ENCODE measurements around the gene PLXNB3.

The PLXNB3 gene

DNA sequence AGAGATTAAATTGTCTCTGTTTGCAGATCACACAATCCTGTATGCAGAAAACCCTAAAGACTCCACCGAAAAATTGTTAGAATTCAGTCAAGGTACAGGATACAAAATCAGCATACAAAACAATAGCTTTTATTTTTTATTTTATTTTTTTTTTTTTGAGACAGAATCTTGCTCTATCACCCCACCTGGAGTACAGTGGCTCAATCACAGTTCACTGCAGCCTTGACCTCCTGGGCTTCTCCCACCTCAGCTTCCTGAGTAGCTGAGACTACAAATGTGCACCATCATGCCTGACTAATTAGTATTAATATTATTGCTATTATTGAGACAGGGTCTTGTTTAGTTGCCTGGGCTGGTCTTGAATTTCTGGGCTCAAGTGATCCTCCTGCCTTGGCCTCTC is 8.9 kb upstream of the PLXNB3 start:
- no peak for DNase-seq (ENCODE audit: low read depth, low spot score)

DNA sequence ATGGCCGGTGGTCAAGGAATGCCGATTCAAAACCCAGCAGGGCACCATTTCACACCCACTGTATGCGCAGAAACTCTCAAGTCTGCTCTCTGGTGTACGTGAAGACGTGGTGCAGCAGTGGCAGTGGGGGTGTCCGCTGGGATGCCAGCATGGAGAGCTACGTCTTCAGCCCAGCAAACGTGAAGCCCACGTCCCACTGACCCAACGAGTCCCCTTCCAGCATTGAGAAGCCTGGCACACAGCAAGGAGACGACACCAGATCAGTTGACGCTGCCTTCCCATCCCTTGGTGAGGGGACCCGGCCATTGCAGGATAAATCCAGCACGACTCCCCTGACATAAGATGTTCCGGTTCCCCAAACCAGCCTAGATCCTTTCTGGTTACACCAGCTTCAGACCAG is 2.2 kb upstream of the PLXNB3 start:
- DNase-seq (ENCODE audit: low read depth, low spot score): no peak

DNA sequence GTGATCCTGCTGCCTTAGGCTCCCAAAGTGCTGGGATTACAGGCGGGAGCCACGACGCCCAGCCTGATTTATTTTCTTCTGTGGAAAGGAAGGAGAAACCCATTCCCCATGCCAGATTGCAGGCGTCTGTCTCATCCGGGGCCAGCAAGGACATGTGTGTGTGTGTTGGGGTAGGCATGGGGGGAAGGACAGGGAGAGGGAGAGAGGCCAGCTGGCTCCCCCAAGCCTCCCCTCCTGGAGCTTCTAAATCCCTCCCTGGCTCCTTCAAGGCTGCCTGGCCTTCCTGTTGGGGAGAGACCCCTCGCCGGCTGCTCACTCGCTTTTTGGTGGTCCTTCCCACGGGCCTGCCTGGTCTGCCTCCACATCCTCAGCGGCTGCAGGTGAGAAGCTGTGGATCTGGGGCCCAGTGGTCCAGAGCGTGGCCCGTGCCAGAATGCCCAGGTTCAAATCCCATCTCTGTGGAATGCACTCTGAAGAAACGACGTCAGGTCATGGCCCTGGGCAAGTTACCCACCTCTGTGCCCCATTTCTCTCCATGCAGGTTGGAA is 1.3 kb upstream of the PLXNB3 start:
- DNase-seq (ENCODE audit: low read depth, low spot score): no peak

DNA sequence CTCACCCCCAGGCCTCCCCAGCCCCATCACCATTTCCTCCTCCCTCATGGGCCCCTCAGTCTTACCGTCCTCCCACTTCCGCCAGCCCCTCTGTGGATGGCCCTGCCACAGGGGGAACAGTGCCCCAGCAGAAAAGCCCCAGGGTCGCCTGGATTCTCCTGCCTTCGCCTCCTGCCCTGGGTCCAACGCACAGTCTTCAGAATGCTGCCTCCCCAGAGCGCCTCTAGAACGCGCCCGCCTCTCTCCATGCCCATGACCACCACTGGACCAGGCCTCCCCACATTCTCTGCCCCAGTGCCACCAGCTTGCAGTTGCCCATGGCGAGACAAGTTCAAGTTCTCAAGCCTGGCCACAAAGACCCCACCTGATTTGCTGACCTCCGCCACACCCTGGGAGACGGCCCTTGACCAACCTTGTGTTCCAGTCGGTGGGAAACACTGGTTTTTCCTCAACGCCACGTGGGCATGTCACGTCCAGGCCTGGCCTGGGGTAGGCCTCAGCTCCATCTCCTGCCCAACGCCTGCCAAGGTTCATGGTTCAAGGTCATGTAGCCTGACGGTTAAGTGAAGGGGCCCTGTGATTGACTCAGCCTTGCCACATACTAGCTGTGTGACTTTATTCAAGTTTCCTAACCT is 634 bp upstream of the PLXNB3 start:
- DNase-seq (ENCODE audit: low read depth, low spot score): no peak

DNA sequence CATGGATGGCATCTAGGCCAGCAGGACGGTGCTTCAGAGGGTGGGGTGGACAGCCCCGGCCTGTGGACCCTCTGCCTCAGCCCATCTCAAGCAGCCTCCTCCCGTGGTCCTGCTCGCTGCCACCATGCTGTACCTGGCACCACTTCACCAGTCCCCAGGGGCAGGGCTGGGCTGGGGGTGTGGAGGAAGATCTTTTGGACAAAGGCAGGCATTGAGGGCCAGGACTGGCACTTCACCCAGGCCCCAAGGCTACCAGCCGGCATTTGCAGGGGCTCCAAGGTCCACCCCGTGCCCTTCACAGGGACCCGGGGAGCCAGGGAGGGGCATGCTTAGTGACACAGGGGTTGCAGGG is 713 bp downstream of the PLXNB3 start:
- DNase-seq (ENCODE audit: low read depth, low spot score): no peak

DNA sequence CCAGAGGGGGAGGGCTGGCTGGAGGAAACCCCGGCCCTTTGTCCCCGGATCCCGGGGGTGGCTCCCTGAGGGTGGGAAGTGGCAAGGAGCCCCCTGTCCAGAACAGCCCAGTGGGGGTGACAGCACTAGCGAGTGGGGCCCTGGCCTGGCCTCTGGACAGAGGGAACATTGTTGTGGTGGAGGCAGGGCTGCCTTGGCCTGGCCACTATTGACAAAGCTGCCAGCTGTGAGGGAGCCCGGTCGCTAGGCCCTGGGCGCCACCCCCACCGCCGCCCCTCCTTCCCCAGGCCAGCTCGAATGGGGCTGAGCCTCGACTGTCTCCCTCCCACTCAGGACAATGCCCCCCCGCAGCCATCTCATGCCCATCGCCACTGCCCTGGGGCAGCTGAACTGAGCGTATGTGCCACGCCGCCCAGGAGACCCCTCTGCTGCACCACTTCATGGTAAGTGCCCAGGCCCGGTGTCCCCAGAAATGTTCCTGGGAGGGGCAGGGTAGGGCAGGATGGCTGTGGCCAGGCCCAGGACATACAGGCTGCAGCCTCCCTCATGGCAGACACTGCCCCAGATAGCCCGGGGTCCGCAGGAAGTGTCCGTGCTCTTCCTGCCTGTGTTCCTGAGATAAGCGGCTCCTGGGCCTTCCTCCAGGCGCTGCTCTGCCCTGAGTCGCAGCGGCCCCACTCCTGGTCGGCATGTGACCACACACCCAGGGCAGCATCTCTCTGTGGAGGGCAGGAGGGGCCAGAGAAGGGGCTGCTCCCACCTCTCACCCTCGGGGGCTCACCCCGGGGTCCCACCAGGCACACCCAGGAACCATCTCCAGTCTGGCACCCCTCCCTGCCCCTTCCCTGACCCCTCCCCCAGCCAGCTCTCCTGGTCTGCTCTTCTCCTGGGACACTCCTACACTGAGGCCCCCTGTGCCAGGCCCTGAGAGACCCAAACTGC is 1.4 kb downstream of the PLXNB3 start:
- DNase-seq (ENCODE audit: low read depth, low spot score): no peak

DNA sequence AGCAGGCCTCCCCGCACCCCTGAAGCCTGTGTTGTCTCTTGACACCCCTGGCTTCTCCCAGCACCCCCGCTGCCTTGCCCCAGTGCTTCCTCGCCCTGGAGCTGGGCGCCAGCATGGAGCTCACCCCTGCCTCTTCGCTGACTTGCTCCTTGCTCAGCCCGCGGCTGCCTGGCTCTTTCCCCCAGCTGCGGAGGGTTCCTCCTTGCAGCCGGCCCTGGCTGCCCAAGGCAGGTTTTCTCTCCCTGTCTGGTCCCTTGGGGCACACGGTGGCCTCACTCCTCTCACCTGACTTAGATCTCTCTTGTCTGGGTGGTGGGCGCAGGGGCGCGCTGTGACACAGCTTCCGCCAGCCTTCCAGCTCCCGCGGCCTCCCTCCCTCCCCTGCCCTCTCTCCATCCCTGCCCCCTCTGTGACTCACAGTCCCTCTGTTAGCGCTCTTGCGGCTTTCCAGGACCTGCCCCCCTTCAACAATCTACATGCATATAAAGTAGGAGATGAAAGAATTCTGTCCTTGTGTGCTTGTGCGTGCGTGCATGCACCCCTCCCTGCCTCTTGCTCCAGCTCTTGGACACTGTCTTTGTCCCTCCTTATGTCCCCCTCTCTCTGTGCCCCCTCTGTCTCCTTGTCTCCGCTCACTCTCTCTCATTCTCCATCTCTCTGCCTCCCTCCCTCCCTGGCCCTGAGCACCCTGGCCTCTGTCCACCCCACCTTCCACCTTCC is 2.2 kb downstream of the PLXNB3 start:
- DNase-seq (ENCODE audit: low read depth, low spot score): no peak

DNA sequence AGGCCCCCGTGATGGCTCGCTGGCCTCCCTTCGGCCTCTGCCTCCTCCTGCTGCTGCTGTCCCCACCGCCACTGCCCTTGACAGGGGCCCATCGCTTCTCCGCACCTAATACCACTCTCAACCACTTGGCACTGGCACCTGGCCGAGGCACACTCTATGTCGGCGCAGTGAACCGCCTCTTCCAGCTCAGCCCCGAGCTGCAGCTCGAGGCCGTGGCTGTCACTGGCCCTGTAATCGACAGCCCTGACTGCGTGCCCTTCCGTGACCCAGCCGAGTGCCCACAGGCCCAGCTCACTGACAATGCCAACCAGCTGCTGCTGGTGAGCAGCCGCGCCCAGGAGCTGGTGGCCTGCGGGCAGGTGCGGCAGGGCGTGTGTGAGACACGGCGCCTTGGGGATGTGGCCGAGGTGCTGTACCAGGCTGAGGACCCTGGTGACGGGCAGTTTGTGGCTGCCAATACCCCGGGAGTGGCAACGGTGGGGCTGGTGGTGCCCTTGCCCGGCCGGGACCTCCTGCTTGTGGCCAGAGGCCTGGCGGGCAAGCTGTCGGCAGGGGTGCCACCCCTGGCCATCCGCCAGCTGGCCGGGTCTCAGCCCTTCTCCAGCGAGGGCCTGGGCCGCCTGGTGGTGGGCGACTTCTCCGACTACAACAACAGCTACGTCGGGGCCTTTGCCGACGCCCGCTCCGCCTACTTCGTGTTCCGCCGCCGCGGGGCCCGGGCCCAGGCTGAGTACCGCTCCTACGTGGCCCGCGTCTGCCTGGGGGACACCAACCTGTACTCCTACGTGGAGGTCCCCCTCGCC is 3.0 kb downstream of the PLXNB3 start:
- no peak for DNase-seq (ENCODE audit: low read depth, low spot score)

DNA sequence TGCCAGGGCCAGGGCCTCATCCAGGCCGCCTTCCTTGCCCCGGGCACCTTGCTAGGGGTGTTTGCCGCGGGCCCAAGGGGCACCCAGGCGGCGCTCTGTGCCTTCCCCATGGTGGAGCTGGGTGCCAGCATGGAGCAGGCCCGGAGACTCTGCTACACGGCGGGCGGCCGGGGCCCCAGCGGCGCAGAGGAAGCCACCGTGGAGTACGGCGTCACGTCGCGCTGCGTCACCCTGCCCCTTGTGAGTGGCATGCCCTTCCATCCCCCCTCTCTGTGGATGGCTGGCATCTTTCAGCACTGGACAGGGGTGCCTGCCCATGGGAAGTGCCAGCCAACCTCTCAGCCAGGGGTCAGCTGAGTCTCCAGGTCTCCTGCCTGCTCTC is 3.6 kb downstream of the PLXNB3 start:
- DNase-seq (ENCODE audit: low read depth, low spot score): no peak

DNA sequence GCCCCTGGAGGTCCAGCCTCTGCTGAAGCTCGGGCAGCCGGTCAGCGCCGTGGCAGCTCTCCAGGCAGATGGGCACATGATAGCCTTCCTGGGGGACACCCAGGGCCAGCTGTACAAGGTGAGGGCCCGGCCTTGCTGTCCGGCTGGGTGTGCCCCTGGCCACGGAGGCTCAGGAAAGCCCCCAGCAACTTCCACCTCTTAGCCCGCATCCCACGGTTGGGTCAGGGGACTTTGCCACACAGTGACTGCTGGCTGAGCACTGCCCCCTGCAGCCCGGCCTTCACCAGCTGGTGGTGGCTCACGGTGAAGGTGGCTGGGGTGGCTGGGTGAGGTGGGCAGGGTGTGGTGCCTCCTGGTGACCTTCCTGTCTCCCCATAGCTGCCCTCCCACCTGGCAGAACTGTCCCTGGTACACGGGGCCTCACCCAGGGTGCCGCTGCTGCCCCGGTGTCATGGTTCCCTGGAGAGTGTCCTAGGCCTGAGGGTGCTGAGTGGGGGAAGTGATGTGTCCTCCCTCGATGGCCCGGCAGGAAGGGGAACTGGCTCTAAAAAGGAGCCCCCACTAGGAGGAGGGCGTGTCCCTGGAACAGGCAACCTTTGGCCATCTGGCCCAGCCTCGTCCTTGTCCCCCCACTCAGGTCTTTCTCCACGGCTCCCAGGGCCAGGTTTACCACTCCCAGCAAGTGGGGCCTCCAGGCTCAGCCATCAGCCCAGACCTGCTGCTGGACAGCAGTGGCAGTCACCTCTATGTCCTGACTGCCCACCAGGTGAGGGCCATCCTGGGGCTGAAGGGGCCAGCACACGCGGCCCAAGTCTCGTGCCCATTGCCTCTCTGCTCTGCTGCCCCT is 4.5 kb downstream of the PLXNB3 start:
- DNase-seq (ENCODE audit: low read depth, low spot score): no peak

DNA sequence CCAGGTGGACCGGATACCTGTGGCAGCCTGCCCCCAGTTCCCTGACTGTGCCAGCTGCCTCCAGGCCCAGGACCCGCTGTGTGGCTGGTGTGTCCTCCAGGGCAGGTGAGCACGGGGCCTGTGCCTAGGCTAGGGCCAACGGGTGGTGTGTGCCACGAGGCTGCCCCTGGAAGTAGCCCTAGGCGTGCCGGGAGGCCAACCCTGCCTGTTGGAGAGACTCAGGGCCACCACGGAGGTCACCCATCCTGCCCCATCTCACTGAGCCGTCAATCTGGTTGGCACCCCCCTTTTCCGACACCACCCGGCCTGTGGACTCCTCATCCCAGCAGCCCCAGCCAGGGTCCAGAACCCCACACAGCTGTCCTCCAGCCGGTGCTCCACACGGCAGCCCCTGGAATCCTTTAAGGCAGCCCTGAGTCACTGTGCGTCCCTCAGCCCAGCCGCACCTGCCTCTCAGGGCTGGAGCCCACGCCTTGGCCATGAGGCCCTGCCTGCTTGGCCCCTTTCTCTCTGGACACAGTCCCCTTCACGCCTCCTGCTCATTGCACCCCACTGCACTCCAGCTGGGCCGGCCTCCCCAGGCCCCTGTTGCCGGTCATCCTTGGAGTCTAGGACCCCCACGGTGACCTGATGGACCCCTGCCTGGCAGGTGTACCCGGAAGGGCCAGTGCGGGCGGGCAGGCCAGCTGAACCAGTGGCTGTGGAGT is 5.3 kb downstream of the PLXNB3 start:
- DNase-seq (ENCODE audit: low read depth, low spot score): no peak

DNA sequence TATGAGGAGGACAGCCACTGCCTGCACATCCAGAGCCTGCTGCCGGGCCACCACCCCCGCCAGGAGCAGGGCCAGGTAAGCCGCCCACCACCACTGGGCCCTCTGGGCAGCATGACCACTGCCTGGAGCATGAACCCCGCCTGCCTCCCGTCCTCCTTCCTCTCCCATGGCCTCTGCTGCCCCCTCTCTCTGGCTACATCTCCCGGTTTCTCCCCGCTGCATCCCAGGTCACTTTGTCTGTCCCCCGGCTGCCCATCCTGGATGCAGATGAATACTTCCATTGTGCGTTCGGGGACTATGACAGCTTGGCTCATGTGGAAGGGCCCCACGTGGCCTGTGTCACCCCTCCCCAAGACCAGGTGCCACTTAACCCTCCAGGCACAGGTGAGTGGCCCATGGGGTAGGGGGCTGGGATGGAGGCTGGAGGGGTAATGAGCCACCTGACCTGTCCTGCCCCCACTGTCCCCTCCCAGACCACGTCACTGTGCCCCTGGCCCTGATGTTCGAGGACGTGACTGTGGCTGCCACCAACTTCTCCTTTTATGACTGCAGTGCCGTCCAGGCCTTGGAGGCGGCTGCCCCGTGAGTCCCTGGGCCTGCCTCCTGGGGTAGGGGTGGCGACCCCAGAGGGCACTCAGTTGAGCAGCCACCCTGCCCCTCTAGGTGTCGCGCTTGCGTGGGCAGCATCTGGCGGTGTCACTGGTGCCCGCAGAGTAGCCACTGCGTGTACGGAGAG is 6.0 kb downstream of the PLXNB3 start:
- no peak for DNase-seq (ENCODE audit: low read depth, low spot score)

DNA sequence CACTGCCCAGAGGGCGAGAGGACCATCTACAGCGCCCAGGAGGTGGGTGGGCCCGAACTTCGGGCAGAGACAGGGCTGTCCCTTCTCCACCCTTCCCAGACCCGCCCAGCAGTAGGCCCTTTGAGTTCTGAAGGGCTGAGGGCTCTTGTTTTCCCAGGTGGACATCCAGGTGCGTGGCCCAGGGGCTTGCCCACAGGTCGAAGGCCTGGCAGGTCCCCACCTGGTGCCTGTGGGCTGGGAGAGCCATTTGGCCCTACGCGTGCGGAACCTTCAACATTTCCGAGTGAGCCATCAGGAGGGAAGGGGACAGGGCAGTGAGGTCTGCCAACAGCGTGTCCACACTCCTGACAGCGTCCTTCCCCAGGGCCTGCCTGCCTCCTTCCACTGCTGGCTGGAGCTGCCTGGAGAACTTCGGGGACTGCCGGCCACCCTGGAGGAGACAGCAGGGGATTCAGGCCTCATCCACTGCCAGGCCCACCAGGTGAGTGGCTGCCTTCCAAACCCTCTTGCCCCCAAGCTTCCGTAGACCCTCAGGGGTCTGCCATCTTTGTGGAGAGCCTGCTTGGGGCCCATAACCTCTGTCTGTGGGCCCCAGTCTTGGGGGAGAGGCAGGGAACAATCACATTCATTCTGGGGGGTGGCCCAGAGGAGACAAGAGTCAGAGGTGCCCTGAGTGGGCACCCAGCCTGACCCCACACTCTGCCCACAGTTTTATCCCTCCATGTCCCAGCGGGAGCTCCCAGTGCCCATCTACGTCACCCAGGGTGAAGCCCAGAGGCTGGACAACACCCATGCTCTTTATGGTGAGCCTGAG is 6.8 kb downstream of the PLXNB3 start:
- no peak for DNase-seq (ENCODE audit: low read depth, low spot score)

DNA sequence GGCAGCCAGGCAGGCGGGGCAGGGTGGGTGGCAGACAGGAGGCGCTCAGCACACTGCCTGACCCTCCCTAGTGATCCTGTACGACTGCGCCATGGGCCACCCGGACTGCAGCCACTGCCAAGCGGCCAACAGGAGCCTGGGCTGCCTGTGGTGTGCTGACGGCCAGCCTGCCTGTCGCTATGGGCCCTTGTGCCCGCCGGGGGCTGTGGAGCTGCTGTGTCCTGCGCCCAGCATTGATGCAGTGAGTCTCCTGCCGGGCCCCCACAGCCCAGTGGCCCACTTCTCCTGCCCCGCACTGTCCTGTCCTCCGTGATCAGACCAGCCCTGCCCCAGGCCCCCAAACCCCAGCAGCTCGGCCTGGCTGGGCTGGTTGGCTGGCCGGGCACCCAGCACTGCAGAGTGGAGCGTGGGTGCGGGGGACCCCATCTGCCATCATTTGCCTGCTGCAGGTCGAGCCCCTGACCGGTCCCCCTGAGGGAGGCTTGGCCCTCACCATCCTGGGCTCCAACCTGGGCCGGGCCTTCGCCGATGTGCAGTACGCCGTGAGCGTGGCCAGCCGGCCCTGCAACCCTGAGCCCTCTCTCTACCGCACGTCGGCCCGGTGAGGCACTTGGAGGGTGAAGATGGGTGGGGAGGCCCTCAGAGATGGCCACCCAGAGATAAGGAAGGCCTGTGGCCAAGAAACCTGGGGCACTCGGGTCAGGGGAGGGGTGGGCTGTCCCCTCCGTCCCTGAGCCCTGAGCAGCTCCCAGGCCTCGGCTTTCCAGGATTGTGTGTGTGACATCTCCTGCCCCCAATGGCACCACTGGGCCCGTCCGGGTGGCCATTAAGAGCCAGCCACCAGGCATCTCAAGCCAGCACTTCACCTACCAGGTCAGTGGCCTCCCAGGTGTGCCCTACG is 7.6 kb downstream of the PLXNB3 start:
- DNase-seq (ENCODE audit: low read depth, low spot score): no peak

DNA sequence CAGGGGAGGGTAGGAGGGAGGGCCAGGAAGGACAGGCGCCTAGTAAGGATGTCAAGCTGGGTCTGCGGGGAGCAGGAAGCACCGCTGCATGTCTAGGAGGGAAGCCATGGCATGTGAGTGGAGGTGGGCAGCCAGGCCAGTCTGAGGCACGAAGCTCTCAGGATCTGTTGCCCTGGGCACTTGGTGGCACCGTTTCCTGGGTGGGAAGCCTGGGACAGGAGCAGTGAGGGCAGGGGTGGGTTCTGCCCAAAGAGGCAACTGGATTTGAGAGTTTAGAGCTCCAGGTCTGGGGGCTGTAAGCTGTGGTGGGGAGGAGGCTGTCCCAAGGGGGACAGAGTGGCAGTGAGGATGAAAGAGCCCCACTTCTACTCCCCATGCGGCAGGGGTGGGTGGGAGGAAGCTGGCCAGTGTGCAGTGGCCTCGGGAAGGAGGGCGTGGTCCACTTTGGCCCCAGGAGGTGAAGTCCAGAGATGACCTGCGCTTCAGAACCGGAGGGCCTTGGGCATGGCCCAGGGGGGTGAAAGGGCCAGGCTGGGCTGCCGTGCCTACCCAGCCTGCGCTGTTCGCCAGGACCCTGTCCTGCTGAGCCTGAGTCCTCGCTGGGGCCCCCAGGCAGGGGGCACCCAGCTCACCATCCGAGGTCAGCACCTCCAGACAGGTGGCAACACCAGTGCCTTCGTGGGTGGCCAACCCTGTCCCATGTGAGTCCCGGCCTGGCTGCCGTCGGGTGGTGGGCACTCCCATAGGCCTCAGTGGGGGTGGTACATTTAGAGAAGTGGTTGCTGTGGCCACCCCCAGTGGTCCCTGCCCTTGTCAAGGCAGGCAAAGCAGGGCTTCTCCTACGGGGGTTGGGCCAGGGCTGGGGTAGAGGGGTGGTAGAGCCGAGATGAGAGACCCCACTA is 8.5 kb downstream of the PLXNB3 start:
- no peak for DNase-seq (ENCODE audit: low read depth, low spot score)

DNA sequence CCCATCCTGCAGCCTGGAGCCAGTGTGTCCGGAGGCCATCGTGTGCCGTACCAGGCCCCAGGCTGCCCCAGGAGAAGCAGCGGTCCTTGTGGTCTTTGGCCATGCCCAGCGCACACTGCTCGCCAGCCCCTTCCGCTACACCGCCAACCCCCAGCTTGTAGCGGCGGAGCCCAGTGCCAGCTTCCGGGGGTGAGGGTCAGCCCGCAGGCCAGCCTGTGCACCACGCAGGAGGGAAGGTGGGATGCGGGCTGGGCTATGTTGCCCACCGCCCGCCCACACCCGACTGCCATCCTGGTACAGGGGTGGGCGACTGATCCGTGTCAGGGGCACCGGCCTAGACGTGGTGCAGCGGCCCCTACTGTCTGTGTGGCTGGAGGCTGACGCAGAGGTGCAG is 9.2 kb downstream of the PLXNB3 start:
- DNase-seq (ENCODE audit: low read depth, low spot score): no peak
